Central memory CD4-positive, alpha-beta T cell (primary cell): ENCODE measurements around the gene IL11.
A peak's percentile ranks its signal among the peaks of the same experiment; 100 is the strongest.

Experiments
- DNase-seq: peaks from one replicate; pipeline ENCODE4 v3.0.0; 2022

IL11 gene

DNA sequence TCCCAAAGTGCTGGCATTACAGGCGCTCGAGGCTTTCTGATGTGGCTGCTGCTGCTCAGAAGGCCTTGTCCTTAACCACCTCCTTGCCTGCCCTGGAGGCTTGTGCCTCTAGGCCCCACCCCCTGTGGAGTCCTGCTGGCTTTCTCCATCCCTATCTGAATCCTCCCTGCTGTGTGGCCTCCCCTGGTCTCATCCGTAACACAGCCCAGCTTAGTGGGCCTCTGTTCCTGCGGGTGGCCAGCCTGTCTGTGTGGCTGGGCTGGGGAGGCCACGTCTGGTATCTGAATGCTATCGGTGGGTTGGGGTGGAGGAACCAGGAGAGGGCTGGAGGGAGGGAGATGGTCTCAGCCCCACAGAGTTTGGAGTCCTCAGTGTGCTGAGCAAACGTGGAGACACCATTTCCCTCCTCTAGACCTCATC lies 20.2 kb upstream of the IL11 start:
- DNase-seq = no peak

DNA sequence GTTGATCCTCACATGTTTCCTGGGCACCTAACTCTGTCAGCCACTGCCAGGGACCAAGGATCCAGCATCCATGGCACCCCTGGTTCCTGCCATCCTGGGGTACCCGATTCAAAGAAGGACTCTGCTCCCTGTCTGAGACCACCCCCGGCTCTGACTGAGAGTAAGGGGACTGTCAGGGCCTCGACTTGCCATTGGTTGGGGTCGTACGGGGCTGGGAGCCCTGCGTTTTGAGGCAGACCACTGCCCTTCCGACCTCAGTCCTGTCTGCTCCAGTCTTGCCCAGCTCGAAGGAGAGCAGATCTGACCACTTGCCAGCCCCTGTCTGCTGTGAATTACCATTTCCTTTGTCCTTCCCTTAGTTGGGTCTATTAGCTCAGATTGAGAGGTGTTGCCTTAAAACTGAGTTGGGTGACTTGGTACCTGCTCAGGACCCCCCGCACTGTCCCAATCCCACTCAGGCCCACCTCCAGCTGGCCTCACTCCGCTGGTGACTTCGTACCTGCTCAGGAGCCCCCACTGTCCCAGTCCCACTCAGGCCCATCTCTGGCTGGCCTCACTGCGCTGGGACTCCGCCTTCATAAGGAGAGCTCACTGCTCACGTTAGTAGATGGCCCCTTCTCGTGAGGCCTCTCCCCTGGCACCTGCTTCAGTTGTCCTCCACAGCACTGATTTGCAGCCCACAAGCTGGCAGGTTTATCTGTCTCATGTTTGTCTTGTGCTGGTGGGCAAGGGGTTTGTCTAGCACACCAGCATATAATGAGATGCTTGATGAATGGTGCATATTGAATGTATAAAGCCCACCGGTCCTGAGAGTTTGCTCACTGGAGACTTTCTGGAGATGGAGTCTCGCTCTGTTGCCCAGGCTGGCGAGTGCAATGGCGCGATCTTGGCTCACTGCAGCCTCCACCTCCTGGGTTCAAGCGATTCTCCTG lies 19.4 kb upstream of the IL11 start:
- no peak for DNase-seq

DNA sequence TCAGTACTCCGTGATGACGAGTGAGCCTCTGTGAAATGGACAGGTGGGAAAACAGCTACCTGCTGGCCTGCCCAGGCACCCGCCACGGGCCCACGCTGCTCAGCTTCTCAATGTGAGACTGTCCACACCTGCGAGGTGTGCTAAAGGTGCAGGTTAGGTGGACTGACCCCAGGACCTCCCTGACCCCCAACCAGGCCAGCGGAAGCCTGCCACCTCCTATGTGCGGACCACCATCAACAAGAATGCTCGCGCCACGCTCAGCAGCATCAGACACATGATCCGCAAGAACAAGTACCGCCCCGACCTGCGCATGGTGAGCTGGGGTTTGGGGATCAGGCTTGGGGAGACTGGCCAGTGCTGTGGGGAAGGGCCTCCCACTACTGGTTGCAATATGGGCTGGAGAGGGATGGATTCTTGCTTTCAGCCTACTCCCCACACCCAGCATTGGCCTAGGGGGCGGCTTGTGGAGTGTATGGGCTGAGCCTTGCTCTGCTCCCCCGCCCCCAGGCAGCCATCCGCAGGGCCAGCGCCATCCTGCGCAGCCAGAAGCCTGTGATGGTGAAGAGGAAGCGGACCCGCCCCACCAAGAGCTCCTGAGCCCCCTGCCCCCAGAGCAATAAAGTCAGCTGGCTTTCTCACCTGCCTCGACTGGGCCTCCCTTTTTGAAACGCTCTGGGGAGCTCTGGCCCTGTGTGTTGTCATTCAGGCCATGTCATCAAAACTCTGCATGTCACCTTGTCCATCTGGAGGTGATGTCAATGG lies 17.7 kb upstream of the IL11 start:
- DNase-seq = no peak

DNA sequence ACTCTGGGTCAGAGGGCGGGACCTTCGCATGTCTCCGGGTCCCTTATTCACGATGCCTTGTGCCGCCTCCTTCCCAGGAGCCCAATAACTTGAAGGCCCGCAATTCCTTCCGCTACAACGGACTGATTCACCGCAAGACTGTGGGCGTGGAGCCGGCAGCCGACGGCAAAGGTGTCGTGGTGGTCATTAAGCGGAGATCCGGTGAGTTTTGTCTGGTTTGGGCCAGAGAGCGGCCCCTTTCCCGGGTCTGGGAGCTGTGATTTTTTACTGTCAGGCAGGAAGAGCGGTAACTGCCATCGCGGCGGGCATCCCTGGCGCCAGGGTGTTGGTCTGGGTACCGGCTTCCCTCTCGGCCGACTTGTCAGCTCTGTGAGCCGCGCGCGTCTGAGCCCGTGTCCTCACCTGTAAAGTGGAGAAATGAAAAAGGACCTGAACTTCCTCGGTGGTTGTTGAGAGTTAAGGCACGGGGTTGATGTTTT lies 16.3 kb upstream of the IL11 start:
- DNase-seq = no peak

DNA sequence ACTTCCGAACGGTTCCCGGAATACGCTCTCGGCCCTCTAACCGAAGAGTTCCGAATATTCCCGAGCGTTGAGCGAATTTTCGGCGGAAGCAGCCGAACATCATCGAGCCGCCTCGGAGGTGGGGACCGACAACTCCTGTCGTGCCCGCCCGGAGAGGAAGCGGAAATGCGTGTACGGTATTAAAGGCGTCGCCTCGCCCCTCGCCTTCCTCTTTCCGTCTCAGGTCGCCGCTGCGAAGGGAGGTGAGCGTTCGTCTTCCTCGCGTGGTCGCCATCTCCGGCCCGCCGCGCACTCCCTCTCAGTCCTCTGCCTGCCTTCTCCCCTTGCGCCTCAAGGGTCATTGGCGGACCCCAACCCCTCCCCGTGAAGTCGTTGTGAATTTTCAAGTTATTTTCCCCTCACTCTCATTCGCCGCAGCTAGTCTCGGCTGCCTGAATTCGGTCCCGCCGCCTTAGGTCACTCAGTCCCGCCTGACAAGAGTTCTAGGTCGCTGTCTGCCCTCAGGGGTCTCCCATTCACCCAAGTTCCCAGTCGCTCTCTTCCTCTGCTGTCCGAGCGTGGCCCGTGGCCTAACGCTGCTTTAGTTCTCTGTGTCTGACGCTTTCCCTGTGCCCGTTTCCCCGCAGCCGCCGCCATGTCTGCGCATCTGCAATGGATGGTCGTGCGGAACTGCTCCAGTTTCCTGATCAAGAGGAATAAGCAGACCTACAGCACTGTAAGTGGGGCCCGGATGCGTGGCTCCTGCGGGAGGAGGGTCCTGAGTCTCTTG lies 15.6 kb upstream of the IL11 start, which contains the start of gene RPL28:
Gene RPL28, plus strand, starts transcription at position 209 of the 769 bp plus-strand sequence. Its CDS starts 426 bp downstream, at position 635.
- peak; percentile 99 for DNase-seq

DNA sequence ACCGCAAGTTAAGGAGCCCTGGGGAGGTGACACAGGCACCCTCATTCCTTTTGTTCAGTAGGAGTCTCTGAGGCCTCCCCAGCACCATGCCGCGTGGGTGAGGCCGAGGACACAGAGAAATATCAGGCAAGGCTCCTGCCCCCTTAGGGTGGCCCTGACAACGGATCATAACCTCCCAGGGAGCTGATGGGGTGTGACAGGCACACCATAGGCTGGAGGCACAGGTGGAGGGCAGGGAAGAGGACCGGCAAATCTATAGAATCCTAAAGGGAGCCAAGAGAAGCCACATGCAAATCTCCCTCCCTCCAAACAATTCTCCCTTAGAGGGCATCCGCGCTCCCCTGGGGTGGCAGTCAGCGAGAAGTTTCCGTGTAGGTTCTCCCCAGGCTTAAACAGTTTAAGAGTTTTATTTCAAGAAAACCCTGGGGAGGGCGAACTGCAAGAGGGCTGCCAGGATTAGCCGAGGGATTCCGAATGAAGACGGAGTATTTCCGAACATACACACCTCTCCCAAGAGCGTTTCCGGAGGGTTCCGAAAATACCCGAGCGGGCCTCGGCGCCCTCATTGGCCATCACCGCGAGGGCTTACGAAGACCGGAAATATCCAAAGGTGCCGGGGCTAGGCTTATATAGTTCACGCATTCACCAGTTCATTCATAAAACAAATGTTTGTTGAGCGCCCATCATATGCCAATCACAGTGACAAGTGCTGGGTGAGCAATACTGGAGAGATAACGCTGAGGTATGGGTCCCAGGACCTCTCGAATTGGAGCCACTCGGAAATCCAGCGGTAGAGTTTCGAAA lies 14.9 kb upstream of the IL11 start:
- DNase-seq = peak; percentile 96

DNA sequence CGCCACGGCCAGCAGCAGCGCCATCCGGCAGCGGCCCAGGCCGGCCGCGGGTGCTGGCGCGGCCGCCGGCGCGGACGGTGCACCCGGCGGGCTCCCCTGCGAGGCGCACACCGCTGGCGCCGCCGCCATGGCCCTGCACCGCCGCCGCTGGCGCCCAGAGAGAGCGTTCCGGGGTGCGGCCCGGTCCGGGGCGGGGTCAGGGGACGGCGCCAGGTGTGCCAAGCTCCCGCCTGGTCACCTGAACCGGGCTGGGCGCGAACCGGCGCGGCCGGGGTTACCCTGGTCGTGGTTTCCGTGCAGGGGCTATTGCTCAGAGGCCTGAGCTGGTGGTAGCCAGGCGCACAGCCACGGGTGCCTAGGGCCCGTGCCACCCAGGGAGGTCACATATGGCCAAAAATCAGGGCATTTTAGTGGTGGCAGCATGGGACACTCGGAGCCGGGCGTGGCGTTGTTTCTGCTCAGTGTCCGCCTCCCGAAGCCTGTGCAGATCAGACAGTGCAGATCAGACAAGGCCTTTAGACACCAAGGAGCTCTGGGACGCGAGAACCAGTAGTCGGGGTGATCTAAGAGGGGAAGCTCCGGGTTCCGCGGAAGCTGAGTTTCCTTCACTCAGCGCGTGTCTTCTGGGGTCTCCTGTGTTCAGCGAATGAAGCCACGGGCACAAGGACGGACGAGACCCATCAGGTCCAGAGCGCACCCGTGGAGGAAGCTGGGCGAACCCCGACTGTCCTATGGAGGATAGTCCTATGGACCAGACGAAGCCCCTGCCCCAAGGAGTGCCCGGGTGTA lies 14.1 kb upstream of the IL11 start, which contains the start of gene TMEM238:
Gene TMEM238, minus strand, starts transcription at position 162 of the 789 bp plus-strand sequence. Its CDS starts 33 bp downstream, at position 129.
- DNase-seq = peak; percentile 33

DNA sequence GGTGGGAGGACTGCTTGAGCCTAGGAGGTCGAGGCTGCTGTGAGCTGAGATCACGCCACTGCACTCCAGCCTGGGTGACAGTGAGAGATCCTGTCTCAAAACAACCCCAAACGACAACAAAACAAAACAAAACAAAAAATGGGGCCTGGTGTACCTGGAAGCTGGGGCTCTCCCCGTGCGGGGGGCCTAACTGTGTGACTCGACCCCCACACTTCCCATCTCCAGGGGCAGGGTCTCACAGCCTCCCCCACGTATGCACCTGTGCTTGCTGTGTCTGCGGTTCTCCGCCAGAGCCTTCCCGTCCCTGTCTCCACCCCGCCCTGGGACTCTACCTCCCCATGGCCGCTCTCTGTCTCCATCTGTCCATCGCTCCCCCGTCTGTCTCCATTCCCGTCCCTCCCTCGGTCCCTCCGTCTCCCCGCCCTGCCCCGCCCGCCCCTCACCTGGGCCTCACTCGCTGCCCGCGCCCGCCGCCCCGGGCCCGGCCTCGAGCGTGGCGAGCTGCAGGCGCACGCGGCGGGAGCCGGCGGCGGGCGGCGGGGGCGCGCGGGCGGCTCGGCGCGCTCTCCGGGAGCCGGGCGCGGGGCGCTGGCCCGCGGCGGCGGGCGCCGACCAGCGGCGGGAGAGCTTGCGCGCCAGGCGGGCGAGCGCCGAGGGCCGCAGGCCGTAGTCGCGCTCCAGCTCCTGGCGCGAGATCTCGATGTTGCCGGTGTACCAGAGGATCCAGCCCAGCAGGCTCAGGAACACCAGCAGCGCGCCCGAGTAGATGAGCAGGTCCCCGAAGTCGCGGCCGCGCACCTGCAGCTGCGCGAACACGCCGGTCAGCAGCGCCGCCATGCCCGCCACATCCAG lies 13.2 kb upstream of the IL11 start:
- peak; percentile 34 for DNase-seq

DNA sequence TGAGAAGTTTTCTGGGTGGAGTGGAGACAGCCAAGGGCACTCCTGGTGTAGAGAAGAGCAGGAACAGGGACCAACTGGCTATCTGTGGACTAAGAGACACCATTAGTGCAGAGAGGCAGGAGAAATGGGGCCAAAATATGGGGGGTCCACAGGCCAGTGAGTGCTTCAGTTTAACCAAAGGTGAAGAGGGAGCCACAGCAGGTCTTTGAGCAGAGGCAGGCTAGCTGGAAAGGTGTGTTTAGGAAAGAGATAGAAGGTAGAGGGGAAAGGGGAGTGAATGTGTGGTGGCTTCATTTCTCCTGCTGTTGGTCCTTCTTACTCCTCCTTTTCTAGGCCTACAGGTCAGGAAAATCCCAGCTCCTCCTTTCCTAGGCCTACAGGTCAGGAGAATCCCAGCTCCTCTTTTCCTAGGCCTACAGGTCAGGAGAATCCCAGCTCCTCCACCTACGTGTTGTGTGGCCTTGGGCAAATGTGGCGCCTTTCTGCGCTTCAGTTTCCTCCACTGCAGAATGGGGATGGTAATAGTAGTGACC lies 12.3 kb upstream of the IL11 start:
- no peak for DNase-seq

DNA sequence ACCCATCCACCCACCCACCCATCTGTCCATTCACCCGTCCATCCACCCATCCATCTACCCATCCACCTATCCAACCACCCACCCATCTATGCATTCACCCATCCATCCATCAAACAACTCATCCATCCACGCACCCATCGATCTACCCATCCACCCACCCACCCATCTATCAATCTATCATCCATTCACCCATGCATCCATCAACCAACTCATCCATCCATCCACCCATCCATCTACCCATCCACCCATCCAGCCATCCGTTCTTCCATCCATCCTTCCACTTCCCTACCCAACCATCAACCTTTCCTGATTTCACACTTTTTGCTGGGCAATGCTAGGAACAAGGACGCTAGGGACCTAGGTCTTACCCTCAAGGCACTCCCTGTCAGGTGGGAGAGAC lies 11.8 kb upstream of the IL11 start:
- DNase-seq = no peak

DNA sequence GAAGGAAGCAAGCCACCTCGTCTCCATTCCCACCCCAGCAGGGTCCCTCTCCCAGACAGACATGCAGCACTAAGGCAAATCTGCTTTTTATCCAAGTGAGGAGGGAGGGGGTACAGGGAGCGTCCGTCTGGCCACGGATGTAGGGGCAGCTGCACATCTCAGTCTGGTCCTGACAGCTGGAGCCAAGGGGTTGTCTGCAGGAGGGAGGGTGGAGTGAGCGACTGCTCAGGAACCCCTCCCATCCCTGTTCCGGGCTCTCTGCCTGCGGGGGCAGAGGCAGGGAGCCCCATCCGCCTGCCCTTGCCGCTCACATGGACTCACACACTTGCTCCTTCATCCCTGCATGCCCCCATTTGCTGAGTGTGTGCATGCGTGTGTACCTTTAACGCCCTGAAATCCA lies 8.9 kb upstream of the IL11 start:
- DNase-seq = no peak

DNA sequence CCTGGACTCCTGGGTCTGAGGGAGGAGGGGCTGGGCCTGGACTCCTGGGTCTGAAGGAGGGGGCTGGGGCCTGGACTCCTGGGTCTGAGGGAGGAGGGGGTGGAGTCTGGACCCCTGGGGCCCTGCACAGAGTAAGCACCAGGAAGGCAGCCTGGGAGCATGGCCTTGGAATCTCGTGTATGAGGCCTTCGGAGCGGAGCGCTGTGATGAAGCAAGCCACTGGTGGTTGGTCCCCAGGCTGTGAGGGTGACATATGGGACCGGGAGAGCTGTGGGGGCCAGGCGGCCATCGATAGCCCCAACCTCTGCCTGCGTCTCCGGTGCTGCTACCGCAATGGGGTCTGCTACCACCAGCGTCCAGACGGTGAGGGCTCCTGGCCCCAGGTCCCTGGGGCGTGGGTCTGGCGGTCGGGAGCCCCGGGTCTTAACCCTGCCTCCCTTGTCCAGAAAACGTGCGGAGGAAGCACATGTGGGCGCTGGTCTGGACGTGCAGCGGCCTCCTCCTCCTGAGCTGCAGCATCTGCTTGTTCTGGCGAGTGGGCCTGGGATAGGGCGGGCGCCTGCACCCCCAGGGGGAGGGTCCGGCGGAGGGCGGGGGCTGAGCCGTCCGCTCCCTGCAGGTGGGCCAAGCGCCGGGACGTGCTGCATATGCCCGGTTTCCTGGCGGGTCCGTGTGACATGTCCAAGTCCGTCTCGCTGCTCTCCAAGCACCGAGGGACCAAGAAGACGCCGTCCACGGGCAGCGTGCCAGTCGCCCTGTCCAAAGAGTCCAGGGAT lies 7.3 kb upstream of the IL11 start:
- DNase-seq = no peak

DNA sequence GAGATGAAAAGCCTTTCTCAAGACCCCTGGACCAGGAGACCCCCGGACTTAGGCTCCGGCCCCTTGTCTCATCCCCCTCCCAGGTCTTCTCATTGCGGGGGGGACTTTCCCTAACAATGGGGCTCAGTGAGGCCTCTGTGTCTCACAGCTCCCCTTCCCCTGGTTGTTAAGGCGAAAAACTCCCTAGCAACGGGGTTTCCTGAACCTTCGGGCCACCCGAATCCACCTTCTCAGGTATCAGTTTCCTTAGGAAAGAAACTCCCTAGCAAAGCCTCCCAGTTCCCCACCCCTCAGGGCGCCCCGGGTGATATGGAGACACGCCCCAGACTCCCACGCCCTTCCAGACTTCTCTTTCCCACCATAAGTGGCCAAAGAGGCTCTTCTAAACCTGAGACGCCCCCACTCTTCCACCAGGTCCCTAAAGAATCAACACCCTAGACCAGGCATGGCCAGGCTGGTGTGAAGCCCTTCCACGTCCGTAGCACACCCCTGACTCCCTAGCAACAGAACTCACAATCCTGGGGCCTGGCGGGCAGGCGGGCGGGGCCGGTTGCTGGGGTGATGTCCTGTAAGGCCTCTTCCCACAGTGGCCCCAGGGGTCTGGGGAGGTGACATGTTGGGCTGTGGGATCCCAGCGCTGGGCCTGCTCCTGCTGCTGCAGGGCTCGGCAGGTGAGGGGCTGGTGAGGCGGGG lies 6.1 kb upstream of the IL11 start, which contains the start of gene TMEM190:
Gene TMEM190, plus strand, starts transcription at position 586 of the 693 bp plus-strand sequence. Its CDS starts 28 bp downstream, at position 614.
- DNase-seq = no peak

DNA sequence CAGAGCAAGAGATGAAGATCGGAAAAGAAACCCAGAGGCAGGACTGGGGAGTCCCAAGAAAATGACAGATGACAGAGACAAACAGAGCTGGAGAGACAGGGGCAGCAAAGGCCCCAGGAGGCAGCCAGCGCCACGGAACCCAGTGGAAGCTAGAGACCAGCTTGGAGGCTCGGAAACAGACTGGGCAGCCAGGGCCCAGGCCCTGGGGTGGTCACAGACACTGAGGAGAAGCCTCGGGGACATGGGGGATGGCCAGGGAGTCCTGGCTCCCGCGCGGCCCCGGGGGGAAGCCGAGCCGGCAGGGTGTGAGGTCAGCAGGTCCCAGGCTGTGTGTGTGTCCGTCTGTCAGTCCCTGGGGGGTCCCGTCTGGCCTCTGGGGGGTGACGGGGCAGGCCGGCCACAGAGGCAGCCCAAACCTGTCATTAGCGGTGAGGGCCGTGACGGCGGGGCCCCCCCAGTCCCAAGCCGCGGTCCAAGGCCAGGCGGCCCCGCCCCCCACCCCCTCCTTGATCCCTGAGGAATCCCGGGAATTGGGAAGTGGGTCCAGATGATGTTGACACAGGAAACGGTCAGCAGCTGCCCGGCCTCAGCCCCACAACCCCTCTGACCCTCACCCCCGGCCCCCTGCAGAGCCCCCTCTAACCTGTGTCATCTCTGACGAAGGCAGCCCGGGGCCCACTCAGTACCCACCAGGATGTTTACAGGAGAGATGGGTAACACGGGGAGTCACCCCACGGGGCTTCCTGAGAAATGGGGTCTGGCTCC lies 3.9 kb upstream of the IL11 start:
- DNase-seq = no peak

DNA sequence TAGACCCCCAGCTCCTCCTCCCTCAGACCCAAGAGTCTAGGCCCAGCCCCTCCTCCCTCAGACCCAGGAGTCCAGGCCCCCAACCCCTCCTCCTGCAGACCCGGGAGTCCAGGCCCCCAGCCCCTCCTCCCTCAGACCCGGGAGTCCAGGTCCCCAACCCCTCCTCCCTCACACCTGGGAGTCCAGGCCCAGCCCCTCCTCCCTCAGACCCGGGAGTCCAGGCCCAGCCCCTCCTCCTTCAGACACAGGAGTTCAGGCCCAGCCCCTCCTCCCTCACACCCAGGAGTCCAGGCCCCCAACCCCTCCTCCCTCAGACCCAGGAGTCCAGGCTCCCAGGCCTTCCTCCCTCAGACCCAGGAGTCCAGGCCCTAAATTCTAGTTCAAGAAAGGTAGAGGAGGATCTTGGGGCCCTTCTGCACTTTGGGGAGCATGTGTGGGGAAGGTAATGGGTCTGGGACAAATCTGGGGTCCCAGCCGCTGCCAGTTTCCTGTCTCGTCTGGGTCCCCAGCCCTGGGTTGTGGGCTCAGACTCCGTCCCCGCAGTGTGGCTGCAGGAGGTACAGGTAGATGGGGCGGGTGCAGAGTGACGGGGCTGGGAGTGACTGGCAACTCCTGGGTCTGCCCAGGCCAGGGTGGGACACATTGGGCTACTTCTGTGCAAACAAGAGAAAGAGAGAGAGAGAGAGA lies 3.2 kb upstream of the IL11 start:
- no peak for DNase-seq

DNA sequence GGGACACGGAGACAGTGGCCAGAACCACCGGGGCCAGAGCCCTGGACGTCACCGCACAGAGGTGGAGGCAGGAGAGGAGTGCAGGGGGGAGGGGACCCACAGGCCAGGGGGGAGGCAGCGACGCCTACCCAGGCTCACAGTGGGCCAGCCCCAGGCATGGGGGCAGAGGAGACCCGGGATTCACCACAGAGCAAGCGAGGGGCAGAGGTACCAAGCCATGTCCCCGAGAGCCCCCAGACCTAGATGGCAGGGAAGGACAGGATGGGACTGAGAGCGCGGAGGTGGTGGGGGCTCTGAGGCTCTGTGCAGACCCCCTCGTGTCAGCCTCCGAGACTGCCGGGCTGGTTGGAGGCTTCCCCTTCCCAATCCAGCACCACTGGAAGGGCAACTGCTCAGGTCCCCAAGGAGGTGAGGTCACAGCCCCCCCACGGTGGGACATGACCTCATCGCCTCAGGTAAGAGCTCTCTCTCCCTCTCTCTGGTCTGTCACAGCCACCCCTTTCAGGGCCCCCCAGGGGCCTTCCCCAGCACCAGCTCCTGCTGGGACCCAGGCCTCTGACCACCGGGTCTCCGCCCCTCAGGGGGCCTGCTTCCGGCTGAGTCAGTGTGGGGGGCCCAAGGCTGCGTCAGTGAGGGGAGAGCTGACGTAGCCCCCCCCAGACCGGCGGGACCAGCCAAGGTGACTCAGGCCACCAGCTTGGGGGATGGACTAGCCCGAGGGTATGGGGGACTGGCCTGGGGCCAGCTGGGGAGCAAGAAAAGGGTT lies 2.2 kb upstream of the IL11 start:
- no peak for DNase-seq
